Activated B cell treated with CpG ODN at 0.5 μM for 24 hours (primary cell): ENCODE data around the gene C2orf81. TPM values are rescaled to one million over a fixed set of nuclear protein-coding genes. Genes with fewer than 3 reads are reported as not detected.

Experiments used
- ATAC-seq: fragments of 200-7000 bp; cut with Tn5 transposase; one replicate; pipeline ENCODE4 v1.10.0; 2021; ENCODE audit warnings: low read depth, mild to moderate bottlenecking, moderate library complexity
- CTCF ChIA-PET: fragments of 350-600 bp; sonication (Branson Sonifier 250); formaldehyde crosslinking; loops from one replicate; lab custom pipeline; 2021; ENCODE audit warnings: antibody characterized with exemption; lab: Charles Lee
- POLR2A ChIA-PET: fragments of 350-600 bp; sonication (Branson Sonifier 250); formaldehyde crosslinking; loops from one replicate; lab custom pipeline; 2021; ENCODE audit warnings: antibody characterized with exemption; lab: Charles Lee
- DNase-seq: peaks from one replicate; pipeline ENCODE4 v3.0.0; 2022
- H3K27ac Mint-ChIP-seq: one replicate; pipeline ENCODE4 v1.8.0; 2020; ENCODE audit warnings: mixed read lengths
- H3K27me3 Mint-ChIP-seq: one replicate; pipeline ENCODE4 v1.8.0; 2021; ENCODE audit warnings: mixed read lengths
- H3K36me3 Mint-ChIP-seq: one replicate; pipeline ENCODE4 v1.8.0; 2021; ENCODE audit warnings: low read depth, mixed read lengths
- H3K4me1 Mint-ChIP-seq: one replicate; pipeline ENCODE4 v1.8.0; 2021; ENCODE audit warnings: mixed read lengths
- H3K4me3 Mint-ChIP-seq: one replicate; pipeline ENCODE4 v1.8.0; 2020; ENCODE audit warnings: mild to moderate bottlenecking, mixed read lengths
- H3K9me3 Mint-ChIP-seq: one replicate; pipeline ENCODE4 v1.8.0; 2020; ENCODE audit warnings: mixed read lengths
- CTCF ChIP-seq: fragments of 200-600 bp; IDR thresholded peaks from one replicate; pipeline ENCODE4 v1.8.0; 2022; ENCODE audit warnings: antibody characterized with exemption, mild to moderate bottlenecking
- intact Hi-C: fragments of 100-400 bp; cut with micrococcal nuclease; formaldehyde crosslinking; loops from one replicate; pipeline ENCODE4 v1.15.1; 2024
- total RNA-seq: library from RNA; stranded (reverse); gene quantifications from 2 replicates; pipeline ENCODE4 v1.2.3, GENCODE V29; 2022

C2orf81 gene
- total RNA-seq, 1 donor from 2014 or later, result 5.5 TPM

- ChIA-PET POLR2A (no interaction called here), CTCF (interaction anchor here (0.6 kb wide), 1 partner anchor 888 kb away, joined by 3 read pairs; no protein-coding TSS in a partner anchor)
- intact Hi-C loops, result no loop called here
- H3K4me3 Mint-ChIP-seq, result no peak overlapping the region
- no peaks in the 10 kb centered on the region for H3K27me3 Mint-ChIP-seq
- DNase-seq, result no peak
- peaks cover 18% of the 10 kb centered on the region for H3K4me1 Mint-ChIP-seq
- no peak overlapping the region for H3K27ac Mint-ChIP-seq
- H3K36me3 Mint-ChIP-seq, result peaks cover 36% of the 10 kb centered on the region
- H3K9me3 Mint-ChIP-seq, result no peaks in the 10 kb centered on the region
- no peak for ATAC-seq
- TF ChIP-seq CTCF, result no peak
These were observed 39.7 kb downstream of the C2orf81 start for GRCh38 chr2:74381751-74382150.

- no peak within 1 kb of the TSS for H3K27ac Mint-ChIP-seq
- no peak for DNase-seq
These were observed 41.3 kb downstream of the C2orf81 start, which contains the start of gene DCTN1 for GRCh38 chr2:74379851-74380789. Gene DCTN1 (minus strand): TSS chr2:74380311. CDS start chr2:74380037, 274 bp downstream.

DNA sequence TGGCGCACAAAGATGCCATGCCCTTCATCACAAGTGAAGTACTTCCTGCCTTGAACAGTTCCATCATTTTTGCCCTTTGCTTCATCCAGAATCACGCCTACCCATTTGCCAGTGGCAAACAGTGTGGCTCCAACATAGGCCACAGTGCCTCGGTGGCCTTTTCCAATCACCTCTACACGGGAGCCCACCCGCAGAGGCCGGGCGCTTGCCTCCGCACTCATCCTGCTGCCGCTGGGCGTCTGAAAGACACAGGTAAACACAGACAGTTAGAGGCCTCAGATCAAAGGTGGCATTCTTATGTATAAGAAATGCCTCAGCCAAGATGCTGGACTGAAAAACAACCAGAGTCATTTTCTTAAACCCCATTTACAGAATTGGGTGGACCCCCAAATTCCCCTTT lies 43.4 kb downstream of the C2orf81 start:
- intact Hi-C loops, result no loop called here
- CTCF ChIA-PET, result no interaction called here
- peaks cover 18% of the 10 kb centered on the region for H3K4me1 Mint-ChIP-seq
- POLR2A ChIA-PET, result no interaction called here
- H3K9me3 Mint-ChIP-seq, result no peaks in the 10 kb centered on the region
- H3K27me3 Mint-ChIP-seq, result no peaks in the 10 kb centered on the region
- H3K4me3 Mint-ChIP-seq, result no peak overlapping the region
- no peak for TF ChIP-seq CTCF
- peaks cover 48% of the 10 kb centered on the region for H3K36me3 Mint-ChIP-seq
- no peak for DNase-seq
- no peak overlapping the region for H3K27ac Mint-ChIP-seq
- no peak for ATAC-seq

More at GRCh38 chr2:74379851-74380789, 41.3 kb downstream of the C2orf81 start, which contains the start of gene DCTN1:
- CTCF ChIA-PET, result interaction anchor here (0.9 to 1.0 kb wide), 2 partner anchors 11 to 12 kb away, joined by 3 read pairs; no protein-coding TSS in a partner anchor
- Mint-ChIP-seq H3K4me3 (peak within 1 kb of the TSS; percentile 24), H3K9me3 (no peaks in the 10 kb centered on the region), H3K4me1 (peaks cover 18% of the 10 kb centered on the region), H3K27me3 (no peaks in the 10 kb centered on the region), H3K36me3 (peaks cover 48% of the 10 kb centered on the region)
- no peak for TF ChIP-seq CTCF
- no peak for ATAC-seq
- POLR2A ChIA-PET, result interaction anchor here (1.0 kb wide), 1 partner anchor 11 kb away, joined by 4 read pairs; no protein-coding TSS in a partner anchor
- intact Hi-C loops, result no loop called here

GRCh38 chr2:74375838-74376237 lies 45.6 kb downstream of the C2orf81 start:
- Mint-ChIP-seq H3K4me3 (no peak overlapping the region), H3K4me1 (peaks cover 10% of the 10 kb centered on the region), H3K27me3 (no peaks in the 10 kb centered on the region), H3K27ac (no peak overlapping the region), H3K9me3 (no peaks in the 10 kb centered on the region), H3K36me3 (peaks cover 61% of the 10 kb centered on the region)
- ChIA-PET CTCF (no interaction called here), POLR2A (no interaction called here)
- ATAC-seq (no peak), DNase-seq (no peak)
- intact Hi-C loops, result no loop called here
- TF ChIP-seq CTCF, result no peak

GRCh38 chr2:74374509-74375205 lies 46.8 kb downstream of the C2orf81 start:
- H3K36me3 Mint-ChIP-seq, result peaks cover 71% of the 10 kb centered on the region
- no peaks in the 10 kb centered on the region for H3K27me3 Mint-ChIP-seq
- intact Hi-C loops, result no loop called here
- ChIA-PET CTCF (no interaction called here), POLR2A (no interaction called here)
- no peak for ATAC-seq
- H3K27ac Mint-ChIP-seq, result no peak overlapping the region
- H3K4me3 Mint-ChIP-seq, result no peak overlapping the region
- H3K9me3 Mint-ChIP-seq, result no peaks in the 10 kb centered on the region
- DNase-seq, result no peak
- TF ChIP-seq CTCF, result no peak
- no peaks in the 10 kb centered on the region for H3K4me1 Mint-ChIP-seq
